Measurements from ENCODE around the gene CBX1. TPM values are rescaled to one million over a fixed set of nuclear protein-coding genes. Genes with fewer than 3 reads are reported as not detected.
A peak's percentile ranks its signal among the peaks of the same experiment; 100 is the strongest.

CBX1 gene
- total RNA-seq, 2 experiments from 2014 or later: 59.7 to 70.4 TPM

DNA sequence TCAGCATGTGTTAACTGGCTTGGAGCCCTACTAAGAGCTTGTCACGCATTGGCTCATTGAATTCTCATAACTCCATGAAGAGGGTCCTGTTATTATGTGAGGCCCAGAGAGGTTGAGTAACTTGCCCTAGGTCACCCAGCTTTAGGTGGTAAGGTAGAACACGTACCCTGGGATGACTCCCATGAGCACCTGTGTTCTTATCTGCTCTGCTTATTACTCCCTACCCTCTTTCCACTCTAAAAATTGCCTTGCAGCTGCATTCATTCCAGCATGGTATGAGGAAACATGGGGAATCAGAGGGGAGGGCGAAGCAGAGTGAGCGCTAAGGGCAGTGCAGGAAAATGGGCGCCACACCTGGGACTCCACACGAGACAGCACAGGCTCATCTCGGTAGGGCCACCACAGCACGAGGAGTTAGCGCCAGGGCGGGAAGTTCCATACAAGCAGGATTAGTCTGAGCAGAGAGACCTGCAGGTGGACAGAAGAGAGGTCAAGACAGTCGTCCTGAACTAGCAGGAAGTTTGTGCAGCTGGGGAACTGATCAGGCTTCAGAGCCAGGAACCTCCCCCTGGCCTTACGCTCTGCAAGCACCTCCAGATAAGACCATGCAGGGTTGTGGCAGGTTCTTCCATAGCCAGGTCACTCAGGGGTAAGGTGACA, 73.8 kb downstream of the CBX1 start:
- Histone ChIP-seq H3K79me2 (ENCODE audit: insufficient read depth, low read depth, low read length) (no peaks in the 10 kb centered on the region), H3K36me3 (ENCODE audit: insufficient read depth, low read length) (no peaks in the 10 kb centered on the region), H3K4me1 (ENCODE audit: insufficient read depth, low read length, poor library complexity, severe bottlenecking) (peaks cover 32% of the 10 kb centered on the region), H2AFZ (ENCODE audit: low read length) (no peak overlapping the region), H3K4me3 (ENCODE audit: low read depth, low read length, poor library complexity, severe bottlenecking) (no peak overlapping the region), H3K9me3 (ENCODE audit: low read length) (no peaks in the 10 kb centered on the region), H3K4me2 (ENCODE audit: low read length) (no peak overlapping the region), H4K20me1 (ENCODE audit: insufficient read depth, low read length) (no peaks in the 10 kb centered on the region), H3K9me2 (ENCODE audit: insufficient read depth, low read length) (no peaks in the 10 kb centered on the region), H3K27ac (ENCODE audit: low read depth, low read length, poor library complexity, severe bottlenecking) (no peak overlapping the region)
- ChIA-PET CTCF (ENCODE audit: unreplicated experiment) (interaction anchor here (0.5 to 0.6 kb wide), 2 partner anchors 29 to 95 kb away, joined by 3 read pairs; no protein-coding TSS in a partner anchor), POLR2A (interaction anchor here (1.2 to 1.5 kb wide), 2 partner anchors 20 to 27 kb away, joined by 3 to 4 read pairs; partner anchors contain the start of gene NFE2L1)
- intact Hi-C loops (cut with micrococcal nuclease; ENCODE audit: unreplicated experiment): loop anchor here (5.0 kb wide), 1 partner anchor 590 kb away; the partner anchor contains the start of gene HOXB8
- no TSS peak for BruUV-seq (replicated peaks)
- TF ChIP-seq, protein P1, sequence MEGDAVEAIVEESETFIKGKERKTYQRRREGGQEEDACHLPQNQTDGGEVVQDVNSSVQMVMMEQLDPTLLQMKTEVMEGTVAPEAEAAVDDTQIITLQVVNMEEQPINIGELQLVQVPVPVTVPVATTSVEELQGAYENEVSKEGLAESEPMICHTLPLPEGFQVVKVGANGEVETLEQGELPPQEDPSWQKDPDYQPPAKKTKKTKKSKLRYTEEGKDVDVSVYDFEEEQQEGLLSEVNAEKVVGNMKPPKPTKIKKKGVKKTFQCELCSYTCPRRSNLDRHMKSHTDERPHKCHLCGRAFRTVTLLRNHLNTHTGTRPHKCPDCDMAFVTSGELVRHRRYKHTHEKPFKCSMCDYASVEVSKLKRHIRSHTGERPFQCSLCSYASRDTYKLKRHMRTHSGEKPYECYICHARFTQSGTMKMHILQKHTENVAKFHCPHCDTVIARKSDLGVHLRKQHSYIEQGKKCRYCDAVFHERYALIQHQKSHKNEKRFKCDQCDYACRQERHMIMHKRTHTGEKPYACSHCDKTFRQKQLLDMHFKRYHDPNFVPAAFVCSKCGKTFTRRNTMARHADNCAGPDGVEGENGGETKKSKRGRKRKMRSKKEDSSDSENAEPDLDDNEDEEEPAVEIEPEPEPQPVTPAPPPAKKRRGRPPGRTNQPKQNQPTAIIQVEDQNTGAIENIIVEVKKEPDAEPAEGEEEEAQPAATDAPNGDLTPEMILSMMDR (conservative IDR thresholded peaks at IDR 0.05; ENCODE audit: low read length): no peak
- TF ChIP-seq EZH2phosphoT487 (IDR thresholded peaks at IDR 0.05; ENCODE audit: borderline replicate concordance, low read depth, low read length): no peak
- DNase-seq (ENCODE audit: low spot score): no peak

DNA sequence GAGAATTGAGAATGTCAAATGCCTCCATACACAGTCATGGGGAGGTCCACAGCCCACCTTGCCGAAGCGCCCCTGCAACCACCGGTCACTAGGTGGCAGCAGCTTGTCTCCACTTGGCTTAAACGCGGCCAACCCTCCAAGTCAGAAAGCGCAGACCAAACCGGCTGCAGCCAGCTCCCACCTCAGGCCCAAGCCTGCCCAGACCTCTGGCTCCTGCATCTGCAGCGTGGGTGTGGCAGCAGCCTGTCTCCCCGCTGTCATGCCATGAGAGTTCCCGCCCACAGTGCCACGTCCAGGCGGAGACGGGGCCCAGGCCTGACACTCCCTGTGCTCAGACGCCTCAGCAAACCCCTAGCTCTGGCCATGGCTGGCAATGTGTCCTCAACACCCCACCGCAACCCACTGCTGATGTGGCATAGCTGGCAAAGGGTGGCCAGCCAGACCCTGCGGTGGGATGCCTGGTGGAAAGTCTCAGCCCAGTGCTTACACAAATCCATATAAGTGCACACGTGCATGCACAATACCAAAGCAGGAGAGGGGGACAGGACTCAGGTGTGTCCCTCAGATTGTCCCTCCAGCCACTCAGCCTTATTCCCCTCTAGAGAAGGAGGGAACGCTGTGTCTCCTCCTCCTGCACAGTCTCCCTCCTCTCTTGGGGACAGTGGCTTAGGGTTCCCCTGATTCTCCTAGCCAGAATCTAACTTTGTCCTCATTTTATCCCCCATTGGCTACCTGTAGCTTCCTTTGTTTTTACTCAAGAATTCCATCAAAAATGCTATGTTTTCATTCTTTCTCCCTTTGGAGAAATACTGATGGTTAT, 74.6 kb downstream of the CBX1 start:
- no peak overlapping the region; the same call in 1 of the 2 replicates for H2AFZ ChIP-seq (ENCODE audit: low read length)
- H3K27ac ChIP-seq (ENCODE audit: low read depth, low read length, poor library complexity, severe bottlenecking): no peak overlapping the region
- no peaks in the 10 kb centered on the region for H3K9me3 ChIP-seq (ENCODE audit: low read length)
- peak; percentile 87 for DNase-seq (ENCODE audit: low spot score)
- no TSS peak for BruUV-seq (replicated peaks)
- ChIA-PET CTCF (ENCODE audit: unreplicated experiment) (interaction anchor here (0.5 kb wide), 1 partner anchor 95 kb away, joined by 3 read pairs; no protein-coding TSS in a partner anchor), POLR2A (interaction anchor here (1.2 to 1.5 kb wide), 2 partner anchors 21 to 28 kb away, joined by 3 to 4 read pairs; partner anchors contain the start of gene NFE2L1)
- TF ChIP-seq EZH2phosphoT487 (IDR thresholded peaks at IDR 0.05; ENCODE audit: borderline replicate concordance, low read depth, low read length): no peak
- TF ChIP-seq, protein P1 (conservative IDR thresholded peaks at IDR 0.05; ENCODE audit: low read length): peak; percentile 92
- peaks cover 32% of the 10 kb centered on the region for H3K4me1 ChIP-seq (ENCODE audit: insufficient read depth, low read length, poor library complexity, severe bottlenecking)
- no peaks in the 10 kb centered on the region for H3K36me3 ChIP-seq (ENCODE audit: insufficient read depth, low read length)
- no peaks in the 10 kb centered on the region for H3K79me2 ChIP-seq (ENCODE audit: insufficient read depth, low read depth, low read length)
- H3K9me2 ChIP-seq (ENCODE audit: insufficient read depth, low read length): no peaks in the 10 kb centered on the region
- H4K20me1 ChIP-seq (ENCODE audit: insufficient read depth, low read length): no peaks in the 10 kb centered on the region
- no peak overlapping the region for H3K4me3 ChIP-seq (ENCODE audit: low read depth, low read length, poor library complexity, severe bottlenecking)
- no peak overlapping the region for H3K4me2 ChIP-seq (ENCODE audit: low read length)
- intact Hi-C loops (cut with micrococcal nuclease; ENCODE audit: unreplicated experiment): loop anchor here (1.0 to 5.0 kb wide), 2 partner anchors 48 to 591 kb away; partner anchors contain the start of gene HOXB8

Measured in OCI-LY7 (cell line).